HEK293 (cell line): ENCODE results near the gene EHD1.

ENCODE experiments used
- BCL11A ChIP-seq: fragments of 450-650 bp; formaldehyde crosslinking; IDR thresholded peaks from 2 replicates; pipeline ENCODE4 v1.5.1; 2016; ENCODE audit warnings: low read depth, missing biosample characterization, missing genetic modification characterization
- BCL11B ChIP-seq: fragments of 450-650 bp; formaldehyde crosslinking; IDR thresholded peaks from 2 replicates; pipeline ENCODE4 v1.5.1; 2016; ENCODE audit warnings: low read depth, missing biosample characterization, missing genetic modification characterization
- BCL6B ChIP-seq: fragments of 450-650 bp; formaldehyde crosslinking; IDR thresholded peaks from 2 replicates; pipeline ENCODE4 v1.5.1; 2017; ENCODE audit warnings: missing biosample characterization, missing genetic modification characterization
- GFI1B ChIP-seq: fragments of 450-650 bp; formaldehyde crosslinking; IDR thresholded peaks from 2 replicates; pipeline ENCODE4 v1.5.1; 2016; ENCODE audit warnings: missing biosample characterization, missing genetic modification characterization
- GLI2 ChIP-seq: fragments of 450-650 bp; formaldehyde crosslinking; IDR thresholded peaks from 2 replicates; pipeline ENCODE4; 2017; ENCODE audit warnings: missing biosample characterization, missing genetic modification characterization, low read depth, borderline replicate concordance
- GLI4 ChIP-seq: fragments of 450-650 bp; formaldehyde crosslinking; IDR thresholded peaks from 2 replicates; pipeline ENCODE4 v1.5.1; 2016; ENCODE audit warnings: missing biosample characterization, missing genetic modification characterization
- GLIS2 ChIP-seq: fragments of 450-650 bp; formaldehyde crosslinking; IDR thresholded peaks from 2 replicates; pipeline ENCODE4 v1.5.1; 2016; ENCODE audit warnings: missing biosample characterization, missing genetic modification characterization
- PRDM4 ChIP-seq: fragments of 450-650 bp; formaldehyde crosslinking; IDR thresholded peaks from 2 replicates; pipeline ENCODE4 v1.5.1; 2017; ENCODE audit warnings: missing biosample characterization, missing genetic modification characterization
- PRDM6 ChIP-seq: fragments of 450-650 bp; formaldehyde crosslinking; IDR thresholded peaks from 2 replicates; pipeline ENCODE4 v1.5.1; 2017; ENCODE audit warnings: missing biosample characterization, missing genetic modification characterization
- SCRT1 ChIP-seq: fragments of 450-650 bp; formaldehyde crosslinking; IDR thresholded peaks from 2 replicates; pipeline ENCODE4 v1.5.1; 2016; ENCODE audit warnings: missing biosample characterization, missing genetic modification characterization, borderline replicate concordance
- SP3 ChIP-seq: fragments of 450-650 bp; formaldehyde crosslinking; IDR thresholded peaks from 2 replicates; pipeline ENCODE4 v1.5.1; 2016; ENCODE audit warnings: missing biosample characterization, missing genetic modification characterization
- ZBTB1 ChIP-seq: fragments of 450-650 bp; formaldehyde crosslinking; IDR thresholded peaks from 2 replicates; pipeline ENCODE4 v1.5.1; 2016; ENCODE audit warnings: missing biosample characterization, missing genetic modification characterization
- ZIC2 ChIP-seq: fragments of 450-650 bp; formaldehyde crosslinking; IDR thresholded peaks from 2 replicates; pipeline ENCODE4 v1.5.1; 2016; ENCODE audit warnings: missing biosample characterization, missing genetic modification characterization
- ZNF169 ChIP-seq: fragments of 450-650 bp; formaldehyde crosslinking; IDR thresholded peaks from 2 replicates; pipeline ENCODE4 v1.5.1; 2016; ENCODE audit warnings: missing biosample characterization, missing genetic modification characterization
- ZNF214 ChIP-seq: fragments of 450-650 bp; formaldehyde crosslinking; IDR thresholded peaks from 2 replicates; pipeline ENCODE4 v1.5.1; 2017; ENCODE audit warnings: missing biosample characterization, mild to moderate bottlenecking, missing genetic modification characterization, borderline replicate concordance
- ZNF223 ChIP-seq: fragments of 450-650 bp; formaldehyde crosslinking; IDR thresholded peaks from 2 replicates; pipeline ENCODE4 v1.5.1; 2016; ENCODE audit warnings: missing biosample characterization, missing genetic modification characterization
- ZNF266 ChIP-seq: fragments of 450-650 bp; formaldehyde crosslinking; IDR thresholded peaks from 2 replicates; pipeline ENCODE4 v1.5.1; 2016; ENCODE audit warnings: missing biosample characterization, missing genetic modification characterization, low read depth
- ZNF335 ChIP-seq: fragments of 450-650 bp; formaldehyde crosslinking; conservative IDR thresholded peaks from 2 replicates; pipeline ENCODE4 v1.5.1; 2016; ENCODE audit warnings: missing biosample characterization, missing genetic modification characterization
- ZNF362 ChIP-seq: fragments of 450-650 bp; formaldehyde crosslinking; IDR thresholded peaks from 2 replicates; pipeline ENCODE4 v1.5.1; 2016; ENCODE audit warnings: missing biosample characterization, missing genetic modification characterization
- ZNF398 ChIP-seq: fragments of 450-650 bp; formaldehyde crosslinking; IDR thresholded peaks from 2 replicates; pipeline ENCODE4 v1.5.1; 2017; ENCODE audit warnings: missing biosample characterization, missing genetic modification characterization
- ZNF473 ChIP-seq: fragments of 450-650 bp; formaldehyde crosslinking; IDR thresholded peaks from 2 replicates; pipeline ENCODE4 v1.5.1; 2017; ENCODE audit warnings: missing biosample characterization, missing genetic modification characterization
- ZNF501 ChIP-seq: fragments of 450-650 bp; formaldehyde crosslinking; IDR thresholded peaks from 2 replicates; pipeline ENCODE4 v1.5.1; 2016; ENCODE audit warnings: missing biosample characterization, missing genetic modification characterization
- ZNF549 ChIP-seq: fragments of 450-650 bp; IDR thresholded peaks from 2 replicates; pipeline ENCODE4 v1.5.1; 2018; ENCODE audit warnings: missing biosample characterization, missing genetic modification characterization, mild to moderate bottlenecking, inconsistent platforms, moderate library complexity
- ZNF623 ChIP-seq: fragments of 450-650 bp; formaldehyde crosslinking; IDR thresholded peaks from 2 replicates; pipeline ENCODE4 v1.5.1; 2016; ENCODE audit warnings: missing biosample characterization, missing genetic modification characterization
- ZNF645 ChIP-seq: fragments of 450-650 bp; formaldehyde crosslinking; IDR thresholded peaks from 2 replicates; pipeline ENCODE4; 2016; ENCODE audit warnings: missing biosample characterization, missing genetic modification characterization
- ZSCAN18 ChIP-seq: fragments of 450-650 bp; formaldehyde crosslinking; IDR thresholded peaks from 2 replicates; pipeline ENCODE4 v1.5.1; 2016; ENCODE audit warnings: missing biosample characterization, missing genetic modification characterization
- ZSCAN5A ChIP-seq: fragments of 450-650 bp; formaldehyde crosslinking; IDR thresholded peaks from 2 replicates; pipeline ENCODE4 v1.5.1; 2016; ENCODE audit warnings: missing biosample characterization, missing genetic modification characterization
- ZXDB ChIP-seq: fragments of 450-650 bp; formaldehyde crosslinking; IDR thresholded peaks from 2 replicates; pipeline ENCODE4 v1.5.1; 2016; ENCODE audit warnings: missing biosample characterization, missing genetic modification characterization

Gene EHD1

GRCh38 chr11:64887757-64888405 lies 9.5 kb upstream of the EHD1 start (continued):
- TF ChIP-seq GLI4 (tag by site-specific recombination) = no peak
- no peak for TF ChIP-seq ZNF549
- no peak for TF ChIP-seq PRDM6 (tag by site-specific recombination)
- no peak for TF ChIP-seq ZNF645
- TF ChIP-seq SCRT1 (tag by site-specific recombination) = no peak
- no peak for TF ChIP-seq BCL11A (tag by site-specific recombination)
- 0 out of 2 replicates have a peak, but pooled peaks have one; percentile 10 for TF ChIP-seq ZIC2
- TF ChIP-seq ZNF362 (tag by site-specific recombination) = no peak
- TF ChIP-seq BCL6B (tag by site-specific recombination) = no peak
- no peak for TF ChIP-seq ZNF266 (tag by site-specific recombination)
- no peak for TF ChIP-seq ZNF398 (tag by site-specific recombination)
- no peak for TF ChIP-seq ZNF214
- TF ChIP-seq ZBTB1 = no peak
- no peak for TF ChIP-seq ZNF473 (tag by site-specific recombination)
- no peak for TF ChIP-seq GFI1B (tag by site-specific recombination)
- no peak for TF ChIP-seq PRDM4
- no peak for TF ChIP-seq GLI2 (tag by site-specific recombination)
- no peak for TF ChIP-seq BCL11B
- TF ChIP-seq ZNF501 (tag by site-specific recombination) = no peak
- TF ChIP-seq ZNF623 (tag by site-specific recombination) = no peak
- peak; percentile 46; the same call in 1 of the 2 replicates for TF ChIP-seq SP3 (tag by site-specific recombination)
- peak; percentile 61 for TF ChIP-seq ZXDB (tag by site-specific recombination)
- TF ChIP-seq GLIS2 (tag by site-specific recombination) = peak; percentile 80
- peak; percentile 53 for TF ChIP-seq ZNF335 (tag by site-specific recombination)
- no peak for TF ChIP-seq ZSCAN18 (tag by site-specific recombination)
- TF ChIP-seq ZNF223 (tag by site-specific recombination) = no peak
- no peak for TF ChIP-seq ZSCAN5A
- no peak for TF ChIP-seq ZNF169 (tag by site-specific recombination)
